NCI-H2196 (cell line): ENCODE results near the gene TBC1D22B.

Experiments
- DNase-seq: peaks from one replicate; lab custom pipeline; 2025; ENCODE audit not compliant: unreplicated experiment; lab: John Stamatoyannopoulos, UW

The TBC1D22B gene

GRCh38 chr6:37352384-37352783 lies 94.8 kb downstream of the TBC1D22B start:
- DNase-seq, result no peak

GRCh38 chr6:37353761-37354525 lies 96.4 kb downstream of the TBC1D22B start, which contains the start of gene RNF8:
Gene RNF8, plus strand, starts transcription at chr6:37353983. Its CDS starts 182 bp downstream, at chr6:37354165.
- peak; percentile 85 for DNase-seq

GRCh38 chr6:37354526-37355384 lies 97.2 kb downstream of the TBC1D22B start:
- no peak for DNase-seq

GRCh38 chr6:37357288-37357687 lies 99.7 kb downstream of the TBC1D22B start:
- no peak for DNase-seq

- DNase-seq, result no peak
Measured at GRCh38 chr6:37357860-37358259, 100.3 kb downstream of the TBC1D22B start.

- no peak for DNase-seq
Measured at GRCh38 chr6:37359039-37359438, 101.5 kb downstream of the TBC1D22B start.

- no peak for DNase-seq
Measured at GRCh38 chr6:37362101-37362828, 104.7 kb downstream of the TBC1D22B start.

GRCh38 chr6:37365791-37366190 lies 108.2 kb downstream of the TBC1D22B start:
- no peak for DNase-seq

- DNase-seq, result no peak
Measured at GRCh38 chr6:37366910-37367309, 109.3 kb downstream of the TBC1D22B start.

- DNase-seq, result no peak
Measured at GRCh38 chr6:37368961-37369320, 111.4 kb downstream of the TBC1D22B start.

- DNase-seq, result no peak
Measured at GRCh38 chr6:37369321-37370201, 112.0 kb downstream of the TBC1D22B start.

GRCh38 chr6:37371154-37372083 lies 113.8 kb downstream of the TBC1D22B start:
- no peak for DNase-seq

- no peak for DNase-seq
Measured at GRCh38 chr6:37372116-37372515, 114.5 kb downstream of the TBC1D22B start.

GRCh38 chr6:37373822-37374471 lies 116.4 kb downstream of the TBC1D22B start:
- peak; percentile 12 for DNase-seq

GRCh38 chr6:37375376-37375775 lies 117.8 kb downstream of the TBC1D22B start:
- no peak for DNase-seq

GRCh38 chr6:37376078-37376743 lies 118.6 kb downstream of the TBC1D22B start:
- DNase-seq, result no peak

- peak; percentile 84 for DNase-seq
Measured at GRCh38 chr6:37381579-37381978, 124.0 kb downstream of the TBC1D22B start.
